ENCODE data around the gene PRPF6.

The PRPF6 gene

DNA sequence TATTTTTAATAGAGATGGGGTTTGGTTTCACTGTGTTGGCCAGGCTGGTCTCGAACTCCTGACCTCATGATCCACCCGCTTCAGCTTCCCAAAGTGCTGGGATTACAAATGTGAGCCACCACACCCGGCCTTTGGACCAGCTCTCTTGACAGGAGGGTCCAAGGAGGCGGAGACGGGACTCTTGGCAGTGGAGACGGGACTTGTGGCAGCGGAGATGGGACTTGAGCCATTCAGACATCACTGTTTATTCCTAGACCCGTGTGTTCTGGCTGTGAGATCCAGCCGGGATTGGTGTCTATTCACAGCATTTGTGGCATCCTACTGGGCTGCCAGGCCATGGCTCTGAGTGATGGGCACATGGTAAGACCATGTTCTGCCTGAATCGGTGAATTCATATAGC, 25.6 kb downstream of the PRPF6 start:
- H3K23ac ChIP-seq (ENCODE audit: low read length in 2 of 2) = no peak overlapping the region
- no peak overlapping the region for H3K9ac ChIP-seq (ENCODE audit: low read length)
- H3K27me3 ChIP-seq (ENCODE audit: control insufficient read depth in 1 of 2, insufficient read depth in 1 of 2, low read length in 2 of 2) = no peaks in the 10 kb centered on the region
- no peak overlapping the region for H3K14ac ChIP-seq (ENCODE audit: low read length in 2 of 2)
- no peak for DNase-seq
- H3K18ac ChIP-seq (ENCODE audit: low read depth in 1 of 2, low read length in 2 of 2) = no peak overlapping the region
- peaks cover 78 to 81% of the 10 kb centered on the region in 2 experiments for H3K36me3 ChIP-seq (ENCODE audit: control insufficient read depth in 1 of 2, insufficient read depth in 2 of 2, low read depth in 1 of 2, low read length in 2 of 2)
- H4K8ac ChIP-seq (ENCODE audit: low read length) = no peak overlapping the region
- H3K4ac ChIP-seq (ENCODE audit: low read depth in 1 of 2, low read length in 2 of 2) = no peak overlapping the region
- H4K91ac ChIP-seq (ENCODE audit: low read length) = no peak overlapping the region
- WGBS = 98% methylated on average over 10 of the region's 10 CpGs
- H3K4me1 ChIP-seq (ENCODE audit: control insufficient read depth, insufficient read depth, low read depth, low read length) = peaks cover 19% of the 10 kb centered on the region
- no peak overlapping the region for H3K4me2 ChIP-seq (ENCODE audit: low read length, poor library complexity, severe bottlenecking)
- H2AFZ ChIP-seq (ENCODE audit: low read depth, low read length) = no peak overlapping the region
- H3K4me3 ChIP-seq (ENCODE audit: insufficient read depth in 1 of 2, low read depth in 1 of 2, low read length in 2 of 2) = no peak overlapping the region
- H2AK5ac ChIP-seq (ENCODE audit: low read length, severe bottlenecking) = no peak overlapping the region
- no peak overlapping the region for H2BK15ac ChIP-seq (ENCODE audit: low read depth, poor library complexity, severe bottlenecking)
- no peaks in the 10 kb centered on the region for H3K9me3 ChIP-seq (ENCODE audit: control insufficient read depth, low read length)
- H2BK12ac ChIP-seq (ENCODE audit: low read length in 2 of 2) = no peak overlapping the region
- H2BK5ac ChIP-seq (ENCODE audit: low read depth, low read length, poor library complexity, severe bottlenecking) = no peak overlapping the region
- no peak overlapping the region for H3K27ac ChIP-seq (ENCODE audit: low read length, poor library complexity, severe bottlenecking)
- H2BK120ac ChIP-seq (ENCODE audit: low read depth, low read length) = no peak overlapping the region
- H3K79me1 ChIP-seq (replicated peaks; ENCODE audit: low read length, poor library complexity, severe bottlenecking) = peaks cover 40% of the 10 kb centered on the region

DNA sequence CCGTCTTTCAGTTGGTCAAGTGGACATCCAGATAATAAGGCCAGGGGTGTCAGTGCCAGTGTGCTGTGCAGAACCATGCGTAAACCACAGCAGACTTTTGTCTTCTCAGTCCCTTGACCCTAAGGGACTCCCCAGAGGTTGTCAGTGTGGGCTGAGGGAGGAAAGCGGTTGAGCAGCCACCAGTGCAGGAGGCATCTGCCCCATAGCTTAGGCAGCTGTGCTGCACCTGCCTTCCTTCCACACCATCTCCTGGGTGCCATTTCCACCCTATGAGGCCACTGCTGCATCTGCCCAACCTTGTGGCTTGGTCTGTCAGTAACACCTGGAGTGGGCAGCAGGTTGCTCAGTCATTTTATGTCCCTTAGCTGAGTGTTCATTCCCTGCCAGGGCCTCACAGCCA, 26.0 kb downstream of the PRPF6 start:
- H2BK5ac ChIP-seq (ENCODE audit: low read depth, low read length, poor library complexity, severe bottlenecking) = no peak overlapping the region
- H3K23ac ChIP-seq (ENCODE audit: low read length in 2 of 2) = no peak overlapping the region
- H2BK15ac ChIP-seq (ENCODE audit: low read depth, poor library complexity, severe bottlenecking) = no peak overlapping the region
- no peak overlapping the region for H4K8ac ChIP-seq (ENCODE audit: low read length)
- no peak overlapping the region for H3K27ac ChIP-seq (ENCODE audit: low read length, poor library complexity, severe bottlenecking)
- no peak overlapping the region for H3K9ac ChIP-seq (ENCODE audit: low read length)
- no peaks in the 10 kb centered on the region for H3K27me3 ChIP-seq (ENCODE audit: control insufficient read depth in 1 of 2, insufficient read depth in 1 of 2, low read length in 2 of 2)
- peaks cover 38% of the 10 kb centered on the region for H3K79me1 ChIP-seq (replicated peaks; ENCODE audit: low read length, poor library complexity, severe bottlenecking)
- H2AFZ ChIP-seq (ENCODE audit: low read depth, low read length) = no peak overlapping the region
- H3K4me3 ChIP-seq (ENCODE audit: insufficient read depth in 1 of 2, low read depth in 1 of 2, low read length in 2 of 2) = no peak overlapping the region
- H4K91ac ChIP-seq (ENCODE audit: low read length) = peak overlapping the region; percentile 7
- no peak overlapping the region for H2BK12ac ChIP-seq (ENCODE audit: low read length in 2 of 2)
- no peak for DNase-seq
- H3K4me2 ChIP-seq (ENCODE audit: low read length, poor library complexity, severe bottlenecking) = no peak overlapping the region
- no peak overlapping the region for H2AK5ac ChIP-seq (ENCODE audit: low read length, severe bottlenecking)
- no peak overlapping the region for H3K18ac ChIP-seq (ENCODE audit: low read depth in 1 of 2, low read length in 2 of 2)
- no peaks in the 10 kb centered on the region for H3K9me3 ChIP-seq (ENCODE audit: control insufficient read depth, low read length)
- no peak overlapping the region for H3K14ac ChIP-seq (ENCODE audit: low read length in 2 of 2)
- H3K36me3 ChIP-seq (ENCODE audit: control insufficient read depth in 1 of 2, insufficient read depth in 2 of 2, low read depth in 1 of 2, low read length in 2 of 2) = peaks cover 76 to 80% of the 10 kb centered on the region in 2 experiments
- WGBS = 98% methylated on average over 3 of the region's 3 CpGs
- H3K4ac ChIP-seq (ENCODE audit: low read depth in 1 of 2, low read length in 2 of 2) = no peak overlapping the region
- H2BK120ac ChIP-seq (ENCODE audit: low read depth, low read length) = no peak overlapping the region
- H3K4me1 ChIP-seq (ENCODE audit: control insufficient read depth, insufficient read depth, low read depth, low read length) = peaks cover 19% of the 10 kb centered on the region

DNA sequence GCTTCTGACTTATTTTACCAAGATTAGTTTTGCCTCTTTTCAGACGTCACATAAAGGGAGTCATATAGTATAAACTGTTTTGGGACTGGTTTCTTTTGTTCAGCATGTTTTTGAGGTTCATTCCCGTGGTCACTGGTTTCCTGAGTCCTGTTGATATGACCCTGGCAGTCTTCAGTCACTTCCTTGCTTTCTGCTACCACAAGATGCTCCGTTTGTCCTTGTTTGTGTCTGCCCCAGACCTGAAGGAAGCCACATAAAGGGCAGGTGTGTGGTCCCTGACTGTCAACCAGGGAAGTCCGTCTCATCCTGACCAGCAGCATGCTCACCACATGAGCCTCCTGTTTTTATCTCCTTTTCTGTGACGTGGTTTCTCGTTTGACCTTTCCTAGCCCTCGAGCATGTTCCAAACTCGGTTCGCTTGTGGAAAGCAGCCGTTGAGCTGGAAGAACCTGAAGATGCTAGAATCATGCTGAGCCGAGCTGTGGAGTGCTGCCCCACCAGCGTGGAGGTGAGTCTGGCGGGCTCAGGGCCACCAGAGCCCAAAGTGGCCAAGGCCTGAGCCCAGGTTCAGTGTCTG, 29.0 kb downstream of the PRPF6 start:
- H3K9ac ChIP-seq (ENCODE audit: low read length) = no peak overlapping the region
- peaks cover 17% of the 10 kb centered on the region for H3K4me1 ChIP-seq (ENCODE audit: control insufficient read depth, insufficient read depth, low read depth, low read length)
- H3K36me3 ChIP-seq (ENCODE audit: control insufficient read depth in 1 of 2, insufficient read depth in 2 of 2, low read depth in 1 of 2, low read length in 2 of 2) = peaks cover 66 to 76% of the 10 kb centered on the region in 2 experiments
- no peak overlapping the region for H4K91ac ChIP-seq (ENCODE audit: low read length)
- no peak overlapping the region for H3K23ac ChIP-seq (ENCODE audit: low read length in 2 of 2)
- no peak overlapping the region for H3K4me2 ChIP-seq (ENCODE audit: low read length, poor library complexity, severe bottlenecking)
- H2BK15ac ChIP-seq (ENCODE audit: low read depth, poor library complexity, severe bottlenecking) = no peak overlapping the region
- H3K9me3 ChIP-seq (ENCODE audit: control insufficient read depth, low read length) = no peaks in the 10 kb centered on the region
- H3K18ac ChIP-seq (ENCODE audit: low read depth in 1 of 2, low read length in 2 of 2) = no peak overlapping the region
- no peak overlapping the region for H2AFZ ChIP-seq (ENCODE audit: low read depth, low read length)
- 96% methylated on average over 13 of the region's 13 CpGs for WGBS
- no peak overlapping the region for H2AK5ac ChIP-seq (ENCODE audit: low read length, severe bottlenecking)
- H3K14ac ChIP-seq (ENCODE audit: low read length in 2 of 2) = no peak overlapping the region
- DNase-seq = no peak
- no peak overlapping the region for H4K8ac ChIP-seq (ENCODE audit: low read length)
- H3K4ac ChIP-seq (ENCODE audit: low read depth in 1 of 2, low read length in 2 of 2) = no peak overlapping the region
- H3K4me3 ChIP-seq (ENCODE audit: insufficient read depth in 1 of 2, low read depth in 1 of 2, low read length in 2 of 2) = no peak overlapping the region
- H2BK5ac ChIP-seq (ENCODE audit: low read depth, low read length, poor library complexity, severe bottlenecking) = no peak overlapping the region
- H2BK12ac ChIP-seq (ENCODE audit: low read length in 2 of 2) = no peak overlapping the region
- peaks cover 31% of the 10 kb centered on the region for H3K79me1 ChIP-seq (replicated peaks; ENCODE audit: low read length, poor library complexity, severe bottlenecking)
- H3K27ac ChIP-seq (ENCODE audit: low read length, poor library complexity, severe bottlenecking) = no peak overlapping the region
- no peaks in the 10 kb centered on the region for H3K27me3 ChIP-seq (ENCODE audit: control insufficient read depth in 1 of 2, insufficient read depth in 1 of 2, low read length in 2 of 2)
- H2BK120ac ChIP-seq (ENCODE audit: low read depth, low read length) = no peak overlapping the region

DNA sequence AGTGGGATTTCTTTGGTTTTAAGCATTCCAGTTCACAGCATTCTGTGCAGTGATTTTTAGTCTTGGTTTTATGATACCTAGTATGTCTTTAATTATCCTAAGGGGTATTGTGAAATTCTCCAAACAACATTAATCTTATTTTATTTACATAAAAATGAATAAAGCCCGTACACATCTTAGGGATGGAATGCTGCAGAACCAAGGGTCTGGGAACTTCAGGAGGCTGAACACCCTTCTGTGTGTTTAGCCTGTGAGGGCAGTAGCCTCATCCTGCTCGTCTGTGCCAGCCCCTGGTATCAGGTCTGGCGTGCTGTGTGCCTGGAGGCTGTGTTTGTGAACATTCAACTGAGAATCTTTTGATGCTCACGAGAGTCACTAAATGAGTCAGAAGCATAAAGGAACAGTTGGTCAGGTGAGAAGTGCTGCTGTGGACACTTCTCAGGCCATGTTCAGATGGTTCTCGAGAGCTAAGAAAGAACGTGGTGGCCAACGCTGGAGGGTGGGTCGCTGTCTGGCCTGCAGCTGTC, 29.8 kb downstream of the PRPF6 start:
- H3K79me1 ChIP-seq (replicated peaks; ENCODE audit: low read length, poor library complexity, severe bottlenecking) = peaks cover 34% of the 10 kb centered on the region
- H4K8ac ChIP-seq (ENCODE audit: low read length) = no peak overlapping the region
- no peak overlapping the region for H2BK5ac ChIP-seq (ENCODE audit: low read depth, low read length, poor library complexity, severe bottlenecking)
- H4K91ac ChIP-seq (ENCODE audit: low read length) = no peak overlapping the region
- H3K36me3 ChIP-seq (ENCODE audit: control insufficient read depth in 1 of 2, insufficient read depth in 2 of 2, low read depth in 1 of 2, low read length in 2 of 2) = peaks cover 63 to 76% of the 10 kb centered on the region in 2 experiments
- no peaks in the 10 kb centered on the region for H3K27me3 ChIP-seq (ENCODE audit: control insufficient read depth in 1 of 2, insufficient read depth in 1 of 2, low read length in 2 of 2)
- no peak for DNase-seq
- no peak overlapping the region for H3K4me2 ChIP-seq (ENCODE audit: low read length, poor library complexity, severe bottlenecking)
- H2BK12ac ChIP-seq (ENCODE audit: low read length in 2 of 2) = no peak overlapping the region
- H3K18ac ChIP-seq (ENCODE audit: low read depth in 1 of 2, low read length in 2 of 2) = no peak overlapping the region
- no peak overlapping the region for H3K9ac ChIP-seq (ENCODE audit: low read length)
- H3K23ac ChIP-seq (ENCODE audit: low read length in 2 of 2) = no peak overlapping the region
- H2BK15ac ChIP-seq (ENCODE audit: low read depth, poor library complexity, severe bottlenecking) = no peak overlapping the region
- no peaks in the 10 kb centered on the region for H3K9me3 ChIP-seq (ENCODE audit: control insufficient read depth, low read length)
- H3K4ac ChIP-seq (ENCODE audit: low read depth in 1 of 2, low read length in 2 of 2) = no peak overlapping the region
- no peak overlapping the region for H2AFZ ChIP-seq (ENCODE audit: low read depth, low read length)
- no peak overlapping the region for H2BK120ac ChIP-seq (ENCODE audit: low read depth, low read length)
- no peak overlapping the region for H3K27ac ChIP-seq (ENCODE audit: low read length, poor library complexity, severe bottlenecking)
- H3K14ac ChIP-seq (ENCODE audit: low read length in 2 of 2) = no peak overlapping the region
- no peak overlapping the region for H3K4me3 ChIP-seq (ENCODE audit: insufficient read depth in 1 of 2, low read depth in 1 of 2, low read length in 2 of 2)
- 94% methylated on average over 8 of the region's 8 CpGs for WGBS
- H2AK5ac ChIP-seq (ENCODE audit: low read length, severe bottlenecking) = no peak overlapping the region
- peaks cover 17% of the 10 kb centered on the region for H3K4me1 ChIP-seq (ENCODE audit: control insufficient read depth, insufficient read depth, low read depth, low read length)

Measured in mesenchymal stem cell (in vitro differentiated cells and primary cell).